GM10847 (cell line): ENCODE data around the gene DLEC1.

Experiments
- POLR2A ChIP-seq: IDR thresholded peaks from 2 replicates; pipeline ENCODE4 v1.6.1; 2011; ENCODE audit not compliant: insufficient read length; ENCODE audit errors: extremely low read depth

Gene DLEC1, protein sequence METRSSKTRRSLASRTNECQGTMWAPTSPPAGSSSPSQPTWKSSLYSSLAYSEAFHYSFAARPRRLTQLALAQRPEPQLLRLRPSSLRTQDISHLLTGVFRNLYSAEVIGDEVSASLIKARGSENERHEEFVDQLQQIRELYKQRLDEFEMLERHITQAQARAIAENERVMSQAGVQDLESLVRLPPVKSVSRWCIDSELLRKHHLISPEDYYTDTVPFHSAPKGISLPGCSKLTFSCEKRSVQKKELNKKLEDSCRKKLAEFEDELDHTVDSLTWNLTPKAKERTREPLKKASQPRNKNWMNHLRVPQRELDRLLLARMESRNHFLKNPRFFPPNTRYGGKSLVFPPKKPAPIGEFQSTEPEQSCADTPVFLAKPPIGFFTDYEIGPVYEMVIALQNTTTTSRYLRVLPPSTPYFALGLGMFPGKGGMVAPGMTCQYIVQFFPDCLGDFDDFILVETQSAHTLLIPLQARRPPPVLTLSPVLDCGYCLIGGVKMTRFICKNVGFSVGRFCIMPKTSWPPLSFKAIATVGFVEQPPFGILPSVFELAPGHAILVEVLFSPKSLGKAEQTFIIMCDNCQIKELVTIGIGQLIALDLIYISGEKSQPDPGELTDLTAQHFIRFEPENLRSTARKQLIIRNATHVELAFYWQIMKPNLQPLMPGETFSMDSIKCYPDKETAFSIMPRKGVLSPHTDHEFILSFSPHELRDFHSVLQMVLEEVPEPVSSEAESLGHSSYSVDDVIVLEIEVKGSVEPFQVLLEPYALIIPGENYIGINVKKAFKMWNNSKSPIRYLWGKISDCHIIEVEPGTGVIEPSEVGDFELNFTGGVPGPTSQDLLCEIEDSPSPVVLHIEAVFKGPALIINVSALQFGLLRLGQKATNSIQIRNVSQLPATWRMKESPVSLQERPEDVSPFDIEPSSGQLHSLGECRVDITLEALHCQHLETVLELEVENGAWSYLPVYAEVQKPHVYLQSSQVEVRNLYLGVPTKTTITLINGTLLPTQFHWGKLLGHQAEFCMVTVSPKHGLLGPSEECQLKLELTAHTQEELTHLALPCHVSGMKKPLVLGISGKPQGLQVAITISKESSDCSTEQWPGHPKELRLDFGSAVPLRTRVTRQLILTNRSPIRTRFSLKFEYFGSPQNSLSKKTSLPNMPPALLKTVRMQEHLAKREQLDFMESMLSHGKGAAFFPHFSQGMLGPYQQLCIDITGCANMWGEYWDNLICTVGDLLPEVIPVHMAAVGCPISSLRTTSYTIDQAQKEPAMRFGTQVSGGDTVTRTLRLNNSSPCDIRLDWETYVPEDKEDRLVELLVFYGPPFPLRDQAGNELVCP (N-terminal part only)

GRCh38 chr3:38039101-38039898 is at the start of gene DLEC1:
DLEC1 (plus strand) TSS chr3:38039208; CDS start chr3:38039226, 18 bp downstream.
- TF ChIP-seq POLR2A = no peak

- TF ChIP-seq POLR2A = no peak
Measured at GRCh38 chr3:37989821-37990480, 49.1 kb upstream of the DLEC1 start.

DNA sequence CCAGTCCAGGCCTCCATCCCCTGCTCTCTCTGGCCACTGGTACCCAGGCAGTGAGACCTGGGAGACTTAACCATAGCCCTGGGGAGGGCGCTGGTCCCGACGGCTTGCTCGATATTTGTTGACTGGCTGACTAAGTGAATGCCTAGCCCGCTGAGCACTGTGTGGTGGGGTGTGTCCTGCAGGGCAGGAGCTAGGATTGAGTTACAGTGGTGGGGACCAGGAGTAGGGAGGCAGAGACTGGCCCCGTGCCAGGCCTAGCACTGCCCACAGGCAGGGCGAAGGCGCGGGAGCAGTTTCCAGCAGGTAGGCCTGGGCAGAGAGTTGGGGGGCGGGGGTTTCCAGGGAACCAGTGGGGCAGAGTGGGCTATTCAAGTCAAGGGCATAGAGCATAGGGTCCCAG is 48.5 kb upstream of the DLEC1 start, which contains the start of gene VILL:
Gene VILL, plus strand, starts transcription at position 260 of the 400 bp plus-strand sequence. CDS start 2,887 bp downstream, outside the sequence.
- no peak for TF ChIP-seq POLR2A

DNA sequence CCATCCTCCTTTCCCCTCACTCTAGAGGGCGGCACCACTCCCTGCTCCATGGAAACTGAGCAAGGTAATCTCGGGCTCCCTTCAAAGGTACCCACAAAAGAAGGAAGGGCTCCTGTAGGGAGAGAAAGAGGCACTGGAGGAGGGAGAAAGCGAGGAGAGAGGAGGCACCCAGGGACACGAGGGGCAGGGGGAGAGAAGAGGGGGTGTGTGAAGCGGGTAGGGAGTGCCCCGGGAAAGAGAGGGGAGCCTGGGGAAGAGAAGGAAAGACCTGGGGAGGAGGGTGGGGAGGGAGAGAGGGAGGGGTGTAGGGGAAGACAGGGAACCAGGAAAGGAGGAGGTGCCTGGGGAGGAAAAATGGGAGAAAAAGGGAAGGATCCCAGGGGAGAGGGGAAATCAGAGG is 47.9 kb upstream of the DLEC1 start:
- no peak for TF ChIP-seq POLR2A

DNA sequence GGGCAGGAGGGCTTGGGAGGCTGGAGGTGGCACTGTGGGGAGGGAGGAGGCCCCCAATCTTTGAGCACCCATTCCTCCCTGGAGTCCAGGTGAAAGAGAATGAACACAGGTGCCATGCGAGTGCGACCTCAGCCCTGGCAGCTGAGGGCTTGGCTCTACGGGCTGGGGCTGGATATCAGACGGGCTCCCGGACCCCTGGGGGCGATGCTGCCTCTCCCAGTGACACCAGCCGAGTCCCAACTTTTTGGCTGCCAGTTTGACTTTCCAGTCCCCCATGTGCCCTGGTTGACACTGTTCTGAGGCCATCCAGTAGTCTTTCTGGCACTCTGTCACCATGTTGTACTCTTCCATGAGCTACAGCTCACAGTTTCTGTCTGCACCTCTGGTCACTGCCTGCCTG is 47.2 kb upstream of the DLEC1 start:
- TF ChIP-seq POLR2A = no peak

- TF ChIP-seq POLR2A = no peak
Measured at GRCh38 chr3:37992271-37993066, 46.5 kb upstream of the DLEC1 start.

GRCh38 chr3:37993067-37993455 is 45.9 kb upstream of the DLEC1 start:
- no peak for TF ChIP-seq POLR2A

DNA sequence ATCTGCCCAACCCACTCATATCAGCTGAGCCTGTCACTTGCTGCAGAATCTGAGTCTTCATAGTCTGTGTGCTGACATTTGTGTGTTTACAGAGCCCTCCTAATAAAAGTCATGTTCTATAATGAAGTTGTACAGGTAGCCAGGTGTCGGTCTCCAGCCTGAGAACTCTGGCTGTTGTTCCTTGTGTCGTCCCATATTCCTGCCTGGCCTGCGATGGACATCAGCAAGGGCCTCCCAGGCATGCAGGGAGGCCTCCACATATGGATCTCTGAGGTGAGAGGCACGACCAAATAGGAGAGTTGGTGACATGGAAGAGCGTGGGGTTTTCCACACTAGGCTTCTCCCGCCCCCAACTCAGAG is 45.6 kb upstream of the DLEC1 start:
- no peak for TF ChIP-seq POLR2A

DNA sequence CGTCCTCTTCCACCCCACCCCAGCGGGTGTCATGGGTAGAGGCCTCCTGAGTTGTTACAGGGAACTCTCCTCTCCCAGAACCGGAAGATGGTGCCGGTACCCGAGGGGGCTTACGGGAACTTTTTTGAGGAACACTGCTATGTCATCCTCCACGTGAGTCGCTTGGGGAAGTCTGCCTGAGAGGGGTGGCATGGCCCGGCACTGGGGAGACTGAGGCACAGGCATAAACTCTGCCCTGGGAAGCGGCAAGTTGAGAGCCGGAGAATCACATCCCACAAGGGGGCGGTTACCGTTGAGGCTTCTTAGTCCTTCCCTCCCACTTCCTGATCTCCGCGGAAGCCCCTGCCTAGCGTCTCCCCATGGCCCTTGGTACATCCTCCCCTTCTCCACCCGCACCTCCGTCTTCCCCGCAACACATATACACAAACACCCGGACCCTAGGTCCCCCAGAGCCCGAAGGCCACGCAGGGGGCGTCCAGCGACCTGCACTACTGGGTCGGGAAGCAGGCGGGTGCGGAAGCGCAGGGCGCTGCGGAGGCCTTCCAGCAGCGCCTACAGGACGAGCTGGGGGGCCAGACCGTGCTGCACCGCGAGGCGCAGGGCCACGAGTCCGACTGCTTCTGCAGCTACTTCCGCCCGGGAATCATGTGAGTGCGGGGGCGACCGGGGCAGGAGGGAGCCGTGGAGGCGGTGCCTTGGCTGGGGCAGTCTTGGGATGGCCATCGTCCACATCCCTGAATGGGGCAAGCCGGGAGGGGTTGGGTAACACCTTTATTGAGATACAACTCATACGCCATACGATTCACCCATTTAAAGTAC is 45.0 kb upstream of the DLEC1 start:
- TF ChIP-seq POLR2A = peak; percentile 54

GRCh38 chr3:37994639-37994972 is 44.4 kb upstream of the DLEC1 start:
- no peak for TF ChIP-seq POLR2A

DNA sequence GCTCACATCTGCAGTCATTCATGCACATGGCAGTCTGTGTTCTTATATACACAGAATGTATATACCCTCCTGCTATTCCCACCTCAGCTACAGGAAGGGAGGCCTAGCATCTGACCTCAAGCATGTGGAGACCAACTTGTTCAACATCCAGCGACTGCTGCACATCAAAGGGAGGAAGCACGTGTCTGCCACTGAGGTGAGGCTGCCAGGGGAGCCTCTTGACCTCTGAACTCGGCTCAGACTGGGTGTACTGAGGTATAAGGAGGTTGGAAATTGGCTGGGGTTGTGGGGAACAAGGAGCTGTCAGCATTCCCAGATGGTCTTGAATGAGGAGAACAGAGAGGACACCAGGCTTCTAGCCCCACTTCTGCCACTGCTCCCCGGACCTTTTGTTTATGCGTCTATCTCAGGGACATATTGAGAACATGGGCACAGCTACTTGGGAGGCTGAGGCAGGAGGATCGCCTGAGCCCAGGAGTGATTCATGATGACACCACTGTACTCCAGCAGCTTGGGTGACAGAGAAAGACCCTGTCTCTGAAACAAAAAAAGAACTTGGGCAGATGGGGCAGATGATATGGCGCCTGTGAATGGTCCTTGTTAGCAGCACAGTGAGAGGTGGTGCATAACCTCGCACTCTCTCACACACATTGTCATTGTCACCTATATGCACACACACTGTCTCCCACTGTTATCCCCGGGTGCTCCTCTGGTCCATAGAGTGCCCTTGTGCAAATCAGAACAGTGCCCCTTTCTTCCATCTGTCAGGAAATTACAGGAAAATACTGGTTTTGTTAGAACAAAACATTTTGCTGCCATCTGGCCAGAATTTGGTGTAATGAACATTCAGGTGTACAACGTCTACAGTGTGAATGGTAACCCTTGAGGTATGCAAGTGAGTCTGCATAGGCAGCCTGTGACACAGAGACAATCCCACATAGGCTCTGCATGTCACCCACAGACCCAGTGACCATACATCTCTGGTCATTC is 43.1 kb upstream of the DLEC1 start:
- no peak for TF ChIP-seq POLR2A

DNA sequence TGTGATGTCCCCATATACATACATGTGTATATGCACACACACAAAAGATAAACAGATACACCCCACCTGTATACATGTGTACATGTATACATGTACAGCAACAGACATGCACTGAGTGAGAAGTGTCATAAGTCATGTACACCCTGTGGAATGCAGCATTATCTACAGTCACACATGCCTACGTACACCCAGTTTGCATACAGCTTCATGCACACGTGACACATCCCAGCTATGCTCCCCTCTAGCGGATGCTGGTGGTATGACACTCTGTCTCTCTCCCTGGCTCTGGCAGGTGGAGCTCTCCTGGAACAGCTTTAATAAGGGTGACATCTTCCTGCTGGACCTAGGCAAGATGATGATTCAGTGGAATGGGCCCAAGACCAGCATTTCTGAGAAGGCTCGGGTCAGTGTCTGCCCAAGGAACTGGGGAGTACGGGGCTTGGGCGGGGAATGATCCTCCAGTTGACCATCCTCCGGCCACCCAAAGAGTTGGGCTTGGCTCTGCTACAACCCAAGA is 42.2 kb upstream of the DLEC1 start:
- TF ChIP-seq POLR2A = no peak
